Spinal cord (tissue), 10 donors: ENCODE measurements around the gene CENPB. TPM values are rescaled to one million over a fixed set of nuclear protein-coding genes. Genes with fewer than 3 reads are reported as not detected.
A peak's percentile ranks its signal among the peaks of the same experiment; 100 is the strongest.

Experiments used
- DNase-seq, 6 donors: peaks; one replicate each; pipeline versions ENCODE4 v3.0.0 to v3.0.0-alpha.2; 2013 to 2015; ENCODE audit warnings: low spot score in 6 of 6, low read depth in 4 of 6
- H3K27ac ChIP-seq: one replicate; pipeline ENCODE4 v1.5.1; 2013; ENCODE audit warnings: low read depth, low read length, control low read depth
- H3K27me3 ChIP-seq: one replicate; pipeline ENCODE4 v1.6.1; 2013; ENCODE audit warnings: low read length; ENCODE audit not compliant: control insufficient read depth, insufficient read depth
- H3K36me3 ChIP-seq: one replicate; pipeline ENCODE4 v1.6.1; 2013; ENCODE audit warnings: low read length; ENCODE audit not compliant: control insufficient read depth, insufficient read depth
- H3K4me1 ChIP-seq: one replicate; pipeline ENCODE4 v1.6.1; 2013; ENCODE audit warnings: low read length; ENCODE audit not compliant: control insufficient read depth, insufficient read depth
- H3K4me3 ChIP-seq: one replicate; pipeline ENCODE4 v1.5.1; 2013; ENCODE audit warnings: low read depth, low read length, control low read depth
- H3K9me3 ChIP-seq: one replicate; pipeline ENCODE4 v1.6.1; 2013; ENCODE audit warnings: low read length; ENCODE audit not compliant: control insufficient read depth, insufficient read depth
- WGBS: methylation state at CpG from one replicate; pipeline ENCODE4 v1.1.5; 2013; ENCODE audit warnings: missing lambda C conversion rate; ENCODE audit not compliant: insufficient coverage; 5-methylcytosine and 5-hydroxymethylcytosine counted together
- polyA plus RNA-seq, 2 donors: library from polyadenylated mRNA; unstranded; fragments of 120-200 nt; gene quantifications; one replicate each; pipeline ENCODE4 v1.2.1, GENCODE V29; 2013; ENCODE audit not compliant: insufficient read length in 2 of 2
- total RNA-seq, 2 donors: library from RNA; depleted of rRNA in 1 of 2; stranded (reverse); fragments of 120-200 nt in 1 of 2; fragments of >200 nt in 1 of 2; gene quantifications; one replicate each; pipeline versions ENCODE4 v1.2.3 to v1.2.4, GENCODE V29; 2013 to 2014
- donor health status: healthy.

CENPB gene
- total and polyA plus RNA-seq, 4 donors, result 35.9 to 80.3 (median 75.2) TPM

DNA sequence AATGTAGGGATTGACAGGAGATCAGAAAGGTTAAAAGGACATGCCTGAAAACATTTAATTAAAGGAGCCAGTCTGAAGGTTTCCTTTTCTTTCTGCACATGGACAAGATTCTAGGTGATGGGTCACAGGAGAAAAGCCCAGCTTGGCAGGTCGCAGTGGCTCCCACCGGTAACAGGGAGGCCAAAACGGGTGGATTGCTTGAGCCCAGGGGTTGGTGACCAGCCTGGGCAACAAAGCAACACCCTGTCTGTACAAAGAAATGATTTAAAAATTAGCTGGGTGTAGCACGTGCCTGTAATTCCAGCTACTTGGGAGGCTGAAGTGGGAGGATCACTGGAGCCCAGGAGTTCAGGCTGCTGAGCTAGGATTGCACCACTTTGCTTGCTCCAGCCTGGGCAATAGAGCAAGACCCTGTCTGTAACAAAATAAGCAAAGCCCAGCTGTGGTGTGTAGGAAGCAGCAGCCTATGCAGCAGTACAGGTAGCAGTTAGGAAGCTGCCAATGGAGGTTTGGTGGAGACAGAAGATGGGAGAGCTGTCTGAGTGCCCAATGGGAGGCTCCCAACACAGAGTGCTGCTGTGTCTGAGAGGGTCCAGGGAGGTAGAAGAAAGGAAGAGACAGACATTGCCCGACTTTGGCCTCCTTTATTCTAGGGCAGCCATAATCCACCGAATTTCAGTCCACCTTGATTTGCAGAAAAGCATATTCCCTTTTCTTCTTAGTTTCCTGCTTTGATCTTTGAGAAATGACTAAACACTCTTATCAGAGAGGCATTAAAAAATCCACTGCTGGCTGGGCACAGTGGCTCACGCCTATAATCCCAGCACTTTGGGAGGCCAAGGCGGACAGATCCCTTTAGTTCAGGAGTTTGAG lies 26.7 kb upstream of the CENPB start:
- DNase-seq, result no peak
- no peaks in the 10 kb centered on the region for H3K36me3 ChIP-seq
- H3K27ac ChIP-seq, result peak overlapping the region; percentile 15
- peaks cover 30% of the 10 kb centered on the region for H3K4me1 ChIP-seq
- no peaks in the 10 kb centered on the region for H3K9me3 ChIP-seq
- no peak overlapping the region for H3K4me3 ChIP-seq
- 88% methylated on average over 7 of the region's 8 CpGs for WGBS
- H3K27me3 ChIP-seq, result no peaks in the 10 kb centered on the region

DNA sequence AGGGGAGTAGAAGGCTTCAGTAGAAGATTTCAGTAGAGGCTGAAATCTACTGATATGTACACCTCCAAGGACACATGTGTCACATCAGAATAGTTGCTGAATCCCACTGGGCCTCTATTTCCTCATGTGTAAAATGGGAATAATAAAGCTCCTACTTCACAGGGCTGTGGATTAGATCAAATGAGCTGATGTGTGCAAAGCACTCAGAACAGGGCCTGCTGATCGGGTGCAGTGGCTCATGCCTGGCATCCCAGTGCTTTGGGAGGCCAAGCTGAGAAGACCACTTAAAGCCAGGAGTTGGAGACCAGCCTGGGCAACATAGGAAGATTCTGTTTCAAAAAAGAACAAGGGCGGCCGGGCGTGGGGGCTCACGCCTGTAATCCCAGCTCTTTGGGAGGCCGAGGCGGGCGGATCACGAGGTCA lies 25.7 kb upstream of the CENPB start:
- 100% methylated on average over 1 of the region's 9 CpGs for WGBS
- no peak overlapping the region for H3K4me3 ChIP-seq

DNA sequence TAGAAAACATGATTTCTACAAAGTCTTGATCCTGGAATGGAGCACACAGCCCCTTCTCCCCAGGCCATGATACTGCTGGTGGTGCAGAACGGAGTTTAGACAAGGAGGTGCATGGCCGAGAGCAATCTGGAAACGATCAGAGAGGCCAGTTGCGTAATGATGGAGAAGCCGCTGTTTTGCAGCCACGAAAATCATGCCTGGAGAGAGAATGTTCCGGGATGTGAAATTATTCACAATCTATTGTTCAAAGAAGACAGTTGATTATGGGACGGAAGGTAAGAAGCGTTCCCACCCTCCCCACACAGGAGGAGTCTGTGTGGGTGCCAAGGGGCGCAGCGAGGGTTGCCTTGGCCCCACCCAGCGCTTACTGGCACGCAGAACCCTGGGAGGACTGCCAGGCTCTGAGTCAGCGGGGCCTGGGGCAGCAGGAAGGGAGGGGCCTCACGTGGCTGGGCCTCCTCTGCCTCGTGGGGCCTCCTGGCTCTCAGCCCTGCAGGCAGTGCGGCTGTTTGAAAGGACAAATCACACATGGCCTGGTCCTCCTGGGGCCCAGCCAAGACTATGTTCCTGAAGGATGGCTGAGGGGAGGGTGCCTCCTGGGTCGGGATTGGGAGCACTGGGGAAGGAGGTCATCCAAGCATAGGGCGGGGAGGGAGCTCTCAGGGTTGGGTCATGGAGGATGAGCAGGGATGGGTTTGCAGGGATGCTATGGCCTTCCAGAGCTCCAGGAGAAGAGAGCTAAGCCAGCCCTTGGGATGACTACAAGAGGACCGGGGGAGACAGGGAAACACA lies 25.1 kb upstream of the CENPB start:
- peak; percentile 81 to 98 (median 92) for DNase-seq
- peak overlapping the region; percentile 94 for H3K27ac ChIP-seq
- H3K36me3 ChIP-seq, result no peaks in the 10 kb centered on the region
- H3K9me3 ChIP-seq, result no peaks in the 10 kb centered on the region
- 11% methylated on average over 13 of the region's 20 CpGs for WGBS
- H3K4me3 ChIP-seq, result peak overlapping the region; percentile 22
- peaks cover 42% of the 10 kb centered on the region for H3K4me1 ChIP-seq
- no peaks in the 10 kb centered on the region for H3K27me3 ChIP-seq

More for the DNA sequence above, 25.7 kb upstream of the CENPB start:
- no peaks in the 10 kb centered on the region for H3K27me3 ChIP-seq
- H3K27ac ChIP-seq, result peak overlapping the region; percentile 94
- no peaks in the 10 kb centered on the region for H3K36me3 ChIP-seq
- no peaks in the 10 kb centered on the region for H3K9me3 ChIP-seq
- peaks cover 37% of the 10 kb centered on the region for H3K4me1 ChIP-seq
- no peak for DNase-seq

DNA sequence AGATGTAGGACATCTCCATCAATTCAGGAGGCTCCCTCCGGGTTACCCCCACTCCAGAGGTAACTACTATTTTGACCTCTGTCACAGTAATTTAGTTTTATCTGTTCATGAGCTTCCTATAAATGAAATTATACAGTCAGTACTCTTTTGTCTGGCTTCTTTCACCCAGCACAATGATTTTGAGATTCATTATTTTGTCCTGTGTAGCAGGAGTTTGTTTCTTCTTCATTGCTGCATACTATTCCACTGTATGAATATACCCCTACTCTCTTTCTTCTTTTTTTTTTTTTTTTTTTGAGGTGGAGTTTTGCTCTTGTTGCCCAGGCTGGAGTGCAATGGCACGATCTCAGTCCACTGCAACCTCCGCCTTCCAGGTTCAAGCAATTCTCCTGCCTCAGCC lies 22.0 kb upstream of the CENPB start:
- Histone ChIP-seq H3K9me3 (no peaks in the 10 kb centered on the region), H3K27ac (peak overlapping the region; percentile 89), H3K36me3 (peaks cover 26% of the 10 kb centered on the region), H3K4me1 (peaks cover 55% of the 10 kb centered on the region), H3K4me3 (no peak overlapping the region), H3K27me3 (no peaks in the 10 kb centered on the region)
- WGBS, result 100% methylated on average over 2 of the region's 3 CpGs
- no peak for DNase-seq

DNA sequence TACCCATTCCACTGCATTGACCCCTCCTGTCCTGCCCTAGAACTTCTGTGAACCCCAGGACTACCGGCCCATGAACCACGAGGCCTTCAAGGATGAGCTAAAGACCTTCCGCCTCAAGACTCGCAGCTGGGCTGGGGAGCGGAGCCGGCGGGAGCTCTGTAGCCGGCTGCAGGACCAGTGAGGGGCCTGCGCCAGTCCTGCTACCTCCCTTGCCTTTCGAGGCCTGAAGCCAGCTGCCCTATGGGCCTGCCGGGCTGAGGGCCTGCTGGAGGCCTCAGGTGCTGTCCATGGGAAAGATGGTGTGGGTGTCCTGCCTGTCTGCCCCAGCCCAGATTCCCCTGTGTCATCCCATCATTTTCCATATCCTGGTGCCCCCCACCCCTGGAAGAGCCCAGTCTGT lies 18.2 kb upstream of the CENPB start:
- Histone ChIP-seq H3K4me3 (no peak overlapping the region), H3K36me3 (peaks cover 62% of the 10 kb centered on the region)
- WGBS, result 87% methylated on average over 10 of the region's 11 CpGs

DNA sequence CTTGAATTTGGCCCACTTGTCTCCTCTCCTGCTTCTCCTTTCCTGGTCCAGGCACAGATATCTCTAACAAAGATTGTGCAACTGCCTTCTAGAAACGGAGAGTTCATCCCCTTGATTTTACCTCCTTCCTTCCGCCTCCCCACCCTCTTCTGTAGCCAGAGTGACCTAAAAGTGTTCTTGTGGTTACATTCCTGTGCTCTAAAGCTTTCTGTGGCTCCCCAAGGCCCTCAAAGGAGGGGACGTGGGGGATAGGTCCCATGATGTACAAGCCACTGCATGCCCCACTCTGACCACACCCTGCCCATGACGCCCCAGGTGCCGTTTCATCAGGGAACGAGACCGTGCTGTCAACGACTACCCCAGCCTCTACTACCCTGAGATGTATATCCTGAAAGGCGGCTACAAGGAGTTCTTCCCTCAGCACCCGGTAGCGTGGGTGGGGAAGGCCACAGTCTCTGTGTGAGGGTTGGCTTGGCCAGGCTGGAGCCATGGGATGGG lies 17.8 kb upstream of the CENPB start:
- Histone ChIP-seq H3K4me3 (no peak overlapping the region), H3K36me3 (peaks cover 66% of the 10 kb centered on the region), H3K27ac (no peak overlapping the region), H3K27me3 (no peaks in the 10 kb centered on the region), H3K9me3 (no peaks in the 10 kb centered on the region), H3K4me1 (peaks cover 49% of the 10 kb centered on the region)
- WGBS, result 83% methylated on average over 6 of the region's 11 CpGs
- no peak for DNase-seq

More for the DNA sequence above, 18.2 kb upstream of the CENPB start:
- Histone ChIP-seq H3K4me1 (peaks cover 45% of the 10 kb centered on the region), H3K27ac (no peak overlapping the region), H3K9me3 (no peaks in the 10 kb centered on the region), H3K27me3 (no peaks in the 10 kb centered on the region)
- no peak for DNase-seq

DNA sequence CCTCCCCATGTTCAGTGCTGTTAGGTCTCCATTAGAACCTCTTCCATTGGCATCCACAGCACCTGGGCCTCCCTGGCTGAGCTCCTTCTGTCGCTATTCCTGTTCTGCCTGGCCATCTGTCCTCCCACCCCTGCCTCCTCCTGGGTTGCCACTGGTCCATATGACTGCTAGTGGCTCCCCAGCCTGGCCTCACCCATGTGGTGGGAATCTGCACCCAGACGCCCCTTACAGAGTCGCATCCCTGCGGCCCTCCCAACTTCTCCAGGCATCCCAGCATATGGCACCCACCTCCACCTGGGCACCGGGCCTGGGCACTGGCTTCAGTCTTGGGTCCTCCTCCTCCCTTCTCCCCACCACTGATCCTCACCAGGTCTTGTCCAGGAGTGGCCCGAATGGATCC lies 17.3 kb upstream of the CENPB start:
- no peaks in the 10 kb centered on the region for H3K27me3 ChIP-seq
- DNase-seq, result no peak
- H3K4me3 ChIP-seq, result no peak overlapping the region
- no peaks in the 10 kb centered on the region for H3K9me3 ChIP-seq
- H3K4me1 ChIP-seq, result peaks cover 54% of the 10 kb centered on the region
- no peak overlapping the region for H3K27ac ChIP-seq
- H3K36me3 ChIP-seq, result peaks cover 66% of the 10 kb centered on the region
- WGBS, result 95% methylated on average over 6 of the region's 6 CpGs

DNA sequence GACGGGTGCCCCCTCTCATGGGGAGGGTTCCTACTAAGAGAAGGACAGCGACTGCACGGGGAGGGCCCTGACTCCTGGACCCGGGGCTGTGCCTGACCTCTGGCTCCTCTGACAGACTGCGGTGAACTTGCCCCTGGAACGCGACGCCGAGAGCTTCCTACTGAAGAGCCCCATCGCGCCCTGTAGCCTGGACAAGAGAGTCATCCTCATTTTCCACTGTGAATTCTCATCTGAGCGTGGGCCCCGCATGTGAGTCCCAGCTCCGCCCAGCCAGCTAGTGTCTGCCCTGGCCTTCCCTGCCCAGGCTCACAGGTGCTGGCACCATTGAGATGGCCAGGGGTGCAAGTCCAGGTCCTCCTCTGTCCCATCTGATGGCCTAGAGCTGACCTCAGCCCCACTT lies 16.7 kb upstream of the CENPB start:
- Histone ChIP-seq H3K27ac (no peak overlapping the region), H3K4me3 (no peak overlapping the region), H3K27me3 (no peaks in the 10 kb centered on the region), H3K9me3 (no peaks in the 10 kb centered on the region), H3K4me1 (peaks cover 59% of the 10 kb centered on the region), H3K36me3 (peaks cover 66% of the 10 kb centered on the region)
- no peak for DNase-seq
- WGBS, result 94% methylated on average over 14 of the region's 14 CpGs

DNA sequence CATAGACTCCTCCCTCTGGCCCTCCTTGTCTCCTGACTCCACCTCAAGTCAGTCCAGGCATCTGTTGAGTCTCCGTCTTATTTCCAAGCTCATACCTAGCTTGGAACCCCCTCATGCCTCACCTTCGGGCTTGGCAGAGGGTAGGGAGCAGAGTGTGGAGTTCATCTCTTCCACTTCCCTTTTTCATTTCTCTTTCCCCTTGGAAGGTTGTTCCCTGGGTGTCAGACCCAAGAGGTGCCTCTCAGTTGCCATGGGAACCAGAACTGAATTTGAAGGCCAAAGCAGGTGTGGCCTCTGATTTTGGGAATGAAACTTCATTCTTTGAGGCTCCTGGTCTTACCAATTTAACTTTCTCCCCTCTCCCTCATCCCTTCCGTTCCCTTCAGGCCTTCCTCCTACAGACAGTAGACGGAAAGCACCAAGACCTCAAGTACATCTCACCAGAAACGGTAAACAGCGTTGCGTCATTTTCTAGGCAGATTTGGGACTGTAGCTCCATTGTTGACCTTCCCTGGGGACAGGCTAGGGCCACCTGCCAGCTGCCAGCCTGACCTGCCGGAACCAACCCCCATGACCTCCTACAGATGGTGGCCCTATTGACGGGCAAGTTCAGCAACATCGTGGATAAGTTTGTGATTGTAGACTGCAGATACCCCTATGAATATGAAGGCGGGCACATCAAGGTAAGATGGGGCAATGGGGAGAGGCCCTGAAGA lies 16.1 kb upstream of the CENPB start:
- H3K27ac ChIP-seq, result no peak overlapping the region
- no peak for DNase-seq
- peaks cover 59% of the 10 kb centered on the region for H3K4me1 ChIP-seq
- WGBS, result 80% methylated on average over 6 of the region's 11 CpGs
- H3K27me3 ChIP-seq, result no peaks in the 10 kb centered on the region
- H3K9me3 ChIP-seq, result no peaks in the 10 kb centered on the region
- H3K4me3 ChIP-seq, result no peak overlapping the region
- peaks cover 66% of the 10 kb centered on the region for H3K36me3 ChIP-seq
